Stimulated activated CD8-positive, alpha-beta memory T cell treated with anti-CD3 and anti-CD28 coated beads, Interleukin-2, amount 100 ng/mL, for 1 hour (primary cell): ENCODE data around the gene MYO10.
"Not testable (repeated sequence)": the region's sequence is repeated elsewhere in the genome, so short reads cannot be mapped to it uniquely, and the experiment has no call there.

Experiments
- DNase-seq, 2 donors: peaks; one replicate each; pipeline ENCODE4 v3.0.0-alpha.2; 2020; ENCODE audit warnings: low read depth in 2 of 2

Gene MYO10

DNA sequence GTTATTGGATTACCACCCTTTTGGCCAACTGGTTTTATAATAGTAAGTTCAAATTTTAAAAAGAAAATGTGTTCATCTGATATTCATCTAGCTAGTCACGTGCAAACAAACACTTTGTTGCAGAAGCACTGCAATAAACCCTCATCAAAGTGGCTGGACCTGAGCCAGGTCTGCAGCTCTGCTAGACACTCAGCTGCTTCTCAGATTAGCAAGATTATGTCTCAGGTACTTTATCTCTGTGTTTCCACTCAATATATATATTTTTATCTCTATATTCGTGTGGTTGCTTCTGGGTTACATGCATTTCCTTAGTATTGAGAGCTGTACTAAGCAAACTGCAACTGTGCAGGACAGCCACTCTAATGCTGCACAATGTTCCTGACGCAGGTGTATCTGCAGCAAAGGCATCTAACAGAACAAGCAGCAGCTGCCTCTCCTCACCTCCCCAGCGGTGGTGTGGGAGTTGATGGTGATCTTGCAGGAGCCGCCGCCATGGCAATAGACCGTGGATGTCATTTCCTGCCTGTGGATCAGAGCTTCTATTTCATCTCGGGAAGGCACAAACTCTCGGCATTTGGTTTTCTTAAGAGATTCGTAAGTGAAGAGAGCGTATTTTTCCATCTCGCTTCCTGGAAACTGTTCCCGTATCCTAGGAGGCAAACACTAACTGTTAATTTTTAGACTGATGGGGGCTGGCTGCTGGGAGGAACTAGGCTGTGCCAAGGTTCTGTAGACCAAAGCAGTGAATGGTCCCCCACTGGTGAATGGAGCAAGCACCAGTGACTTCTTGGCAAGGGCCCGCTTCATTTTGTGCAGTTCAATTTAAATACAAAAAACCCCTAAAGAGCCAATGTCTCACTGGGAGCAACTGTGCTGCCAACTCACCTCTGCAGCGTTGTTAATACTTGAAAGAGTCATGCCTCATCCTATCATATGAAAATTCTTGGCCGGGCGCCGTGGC, 262.6 kb downstream of the MYO10 start:
- DNase-seq, result no peak

DNA sequence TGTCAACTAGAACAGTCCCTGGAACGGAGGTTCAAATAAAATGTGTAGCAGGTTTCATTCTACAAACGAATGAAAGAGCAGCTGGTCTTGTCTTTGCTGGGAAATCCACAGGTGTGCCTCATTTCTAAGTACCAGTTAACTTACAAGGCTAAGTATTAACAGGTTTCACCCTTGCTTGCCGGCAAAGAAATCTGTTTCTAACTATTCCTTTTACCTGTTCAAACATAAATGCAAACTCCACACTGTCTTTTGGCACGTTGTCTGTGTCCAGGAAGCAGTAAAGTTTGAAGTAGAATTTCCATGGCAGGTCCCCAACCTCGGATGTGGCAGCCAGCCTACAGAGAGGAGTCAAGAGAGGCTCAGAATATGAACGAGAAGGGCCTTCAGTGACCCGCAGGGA, 264.9 kb downstream of the MYO10 start:
- DNase-seq, result no peak

DNA sequence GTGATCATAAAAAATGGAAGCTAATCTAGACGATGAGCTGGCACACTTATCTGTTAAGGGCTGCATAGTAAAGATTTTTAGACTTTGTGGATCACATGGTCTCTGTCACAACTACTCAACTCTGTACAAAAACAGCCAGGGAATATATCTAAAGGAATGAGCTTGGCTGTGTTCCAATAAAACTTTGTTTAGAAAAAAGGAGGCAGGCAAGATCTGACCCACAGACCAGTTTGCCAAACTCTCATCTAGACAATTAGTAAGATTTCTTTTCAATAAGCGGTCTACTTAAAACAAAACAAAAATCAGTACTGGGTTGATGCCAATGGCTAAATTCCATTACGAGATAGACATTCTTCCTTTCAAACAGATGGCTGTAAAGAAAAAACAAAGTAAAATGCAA, 266.3 kb downstream of the MYO10 start:
- DNase-seq, result no peak

DNA sequence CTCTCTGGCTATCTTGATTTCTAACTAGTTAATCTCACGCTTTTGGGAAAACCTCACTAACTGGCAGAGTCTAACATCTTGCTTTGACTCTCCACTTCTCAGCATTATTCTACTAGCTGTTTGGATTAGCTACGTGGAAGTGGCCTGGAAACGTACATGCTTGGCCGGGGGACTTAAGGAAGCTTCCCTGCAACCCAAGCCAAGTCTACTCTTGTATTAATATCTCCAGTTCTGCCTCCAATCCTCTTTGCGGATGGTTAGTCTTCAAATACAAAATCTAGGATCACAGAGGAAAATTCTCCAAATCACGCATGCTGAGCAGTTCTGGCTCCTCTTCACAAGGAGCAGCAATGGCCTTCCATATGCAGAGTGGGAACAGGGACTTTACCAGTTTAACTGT, 267.5 kb downstream of the MYO10 start:
- DNase-seq, result no peak

DNA sequence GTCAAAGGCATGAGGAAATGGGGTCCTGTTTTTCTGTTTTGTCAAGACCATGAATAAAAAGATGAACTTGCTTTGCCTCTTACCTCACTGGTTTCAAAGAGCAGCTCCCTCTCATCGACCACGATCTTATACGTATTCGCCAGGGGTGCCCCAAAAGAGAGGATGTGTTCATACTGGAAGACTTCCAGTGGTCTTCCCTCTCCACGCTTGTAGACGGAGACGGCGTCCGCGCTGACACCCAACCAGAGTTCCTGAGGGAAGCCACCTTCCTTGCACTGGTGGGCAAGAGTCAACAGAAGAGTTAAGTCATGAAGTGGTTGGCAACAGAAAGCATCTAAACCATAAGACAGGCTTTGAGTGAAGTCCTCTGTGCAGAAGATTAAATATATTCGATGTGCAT, 267.9 kb downstream of the MYO10 start:
- no peak for DNase-seq

DNA sequence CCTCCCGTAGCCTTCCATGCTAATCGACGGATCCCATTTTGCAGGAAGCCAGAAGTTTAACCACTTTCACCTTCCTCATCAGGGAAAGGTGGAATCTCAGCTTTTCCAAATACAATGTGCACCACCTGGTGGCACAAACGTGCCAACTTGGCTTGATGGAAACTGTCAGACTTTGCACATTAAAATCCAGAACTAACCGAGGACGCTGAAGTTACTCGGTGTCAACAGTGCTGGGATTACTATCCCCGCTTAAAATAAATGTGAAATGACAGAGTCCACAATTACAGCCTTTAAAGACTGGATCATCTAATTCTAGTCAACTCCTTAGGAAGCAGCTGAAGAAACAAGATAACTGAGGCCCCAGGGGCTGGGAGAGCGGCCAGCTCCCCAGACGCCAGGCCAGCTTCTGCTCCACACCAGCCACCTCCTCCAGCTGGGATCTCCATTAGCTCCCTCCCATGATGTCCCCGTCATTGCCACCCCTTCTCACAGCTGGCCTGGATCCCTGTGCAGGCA, 269.1 kb downstream of the MYO10 start:
- DNase-seq, result no peak

DNA sequence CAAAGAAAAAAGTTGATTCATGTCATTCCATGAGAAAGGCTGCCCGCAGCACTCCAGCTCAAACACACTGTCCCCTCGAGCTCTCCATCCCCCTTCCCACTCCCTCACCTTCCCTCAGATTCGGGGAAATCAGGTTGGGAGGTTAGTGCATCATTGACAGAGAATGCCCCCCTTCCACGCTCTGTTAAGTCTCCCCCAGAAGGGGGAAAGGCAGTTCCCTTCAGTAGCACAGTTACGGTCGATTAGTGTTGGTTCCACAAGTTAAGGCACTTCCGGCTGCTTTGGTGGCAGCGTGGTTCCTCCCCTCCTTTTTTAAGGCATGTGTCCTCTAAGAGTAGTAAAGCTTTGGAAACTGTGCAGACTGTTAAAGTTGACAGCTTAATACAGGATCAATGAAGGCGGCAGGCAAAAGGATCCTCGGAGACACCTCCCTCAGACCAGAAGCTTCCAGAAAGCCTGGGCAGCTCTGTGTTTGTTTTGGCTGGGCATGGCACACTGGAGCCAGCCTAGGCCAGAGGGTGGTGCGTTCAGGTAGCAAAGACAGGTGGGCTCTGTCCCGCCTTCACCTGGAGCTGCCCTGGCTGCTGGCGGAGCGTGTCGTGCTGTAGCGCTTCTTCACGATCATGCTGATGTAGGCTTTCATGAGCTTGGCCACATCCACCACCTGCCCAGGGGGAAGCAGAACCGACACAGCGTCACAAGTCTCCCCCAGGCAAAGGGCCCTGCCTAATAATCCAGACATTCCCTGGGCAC, 269.8 kb downstream of the MYO10 start:
- DNase-seq, result no peak

DNA sequence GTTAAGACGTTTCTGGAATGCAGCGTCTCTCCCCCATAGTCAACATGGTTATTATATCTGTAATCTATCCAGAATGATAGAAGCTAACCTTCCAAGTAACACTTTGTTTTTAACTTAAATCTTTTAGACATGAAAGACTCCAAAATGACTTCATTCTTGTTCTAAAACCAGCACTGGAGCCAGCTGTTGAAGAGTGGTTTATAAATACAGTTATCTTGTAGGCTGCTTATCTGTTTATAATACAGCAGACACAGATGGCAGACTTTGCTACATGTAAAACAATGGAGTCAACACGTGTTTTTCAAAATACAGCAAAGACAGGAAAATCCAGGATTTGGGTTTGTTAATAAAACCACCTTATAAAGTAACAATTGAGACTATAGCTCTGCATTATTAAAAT, 270.5 kb downstream of the MYO10 start:
- no peak for DNase-seq

DNA sequence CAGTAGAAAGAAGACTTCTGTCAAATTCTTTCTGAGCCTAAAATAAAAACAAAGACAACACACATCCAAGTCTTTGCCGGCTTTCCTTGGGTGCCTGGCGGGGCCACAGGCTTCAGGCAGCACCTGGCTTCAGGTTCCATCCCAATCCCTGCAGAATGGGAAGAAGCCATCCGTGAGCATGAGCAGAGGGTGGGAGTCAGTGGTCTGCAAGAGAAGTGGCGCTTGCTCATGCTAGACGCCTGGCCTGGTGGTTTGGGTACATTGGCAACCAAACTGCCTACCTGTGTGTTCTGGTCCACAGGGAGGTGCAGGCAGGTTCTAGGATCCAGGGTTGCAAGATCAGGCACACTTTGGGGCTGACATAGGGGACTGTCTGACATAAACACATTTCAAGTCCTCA, 271.7 kb downstream of the MYO10 start:
- no peak for DNase-seq

DNA sequence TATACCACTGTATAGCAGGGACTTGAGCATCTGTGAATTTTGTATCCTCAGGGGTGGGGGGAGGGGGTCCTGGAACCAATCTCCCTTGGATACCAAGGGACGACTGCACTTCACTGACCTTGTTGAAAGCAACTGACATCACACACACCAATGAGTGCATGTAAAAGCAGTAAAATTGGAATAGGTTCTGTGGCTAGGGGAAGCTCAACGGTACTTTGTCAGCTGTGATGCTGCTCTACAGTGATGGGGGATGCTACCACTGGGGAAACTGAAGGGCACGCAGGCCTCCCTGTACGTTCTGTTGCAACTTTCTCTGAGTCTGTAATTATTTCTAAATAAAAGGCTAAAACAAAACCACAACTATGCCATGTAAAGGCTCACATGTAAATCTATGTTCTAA, 272.2 kb downstream of the MYO10 start:
- no peak for DNase-seq

DNA sequence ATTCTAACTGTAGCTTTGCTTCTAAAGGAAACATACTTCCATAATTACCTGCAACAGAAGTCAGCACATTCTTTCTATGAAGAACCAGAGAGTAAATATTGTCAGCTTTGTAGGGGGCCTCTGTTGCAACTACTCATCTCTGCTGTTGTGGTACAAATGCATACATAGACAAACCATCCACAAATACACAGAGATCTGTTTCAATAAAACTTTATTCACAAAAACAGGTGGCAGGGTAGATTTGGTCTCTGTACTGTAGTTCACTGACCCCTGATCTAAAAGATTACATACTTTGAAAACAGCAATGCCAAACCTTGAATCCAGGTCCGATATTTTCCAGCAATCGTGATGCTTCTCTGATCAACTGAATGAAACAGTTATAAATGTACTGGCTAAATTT, 274.4 kb downstream of the MYO10 start:
- DNase-seq, result no peak

DNA sequence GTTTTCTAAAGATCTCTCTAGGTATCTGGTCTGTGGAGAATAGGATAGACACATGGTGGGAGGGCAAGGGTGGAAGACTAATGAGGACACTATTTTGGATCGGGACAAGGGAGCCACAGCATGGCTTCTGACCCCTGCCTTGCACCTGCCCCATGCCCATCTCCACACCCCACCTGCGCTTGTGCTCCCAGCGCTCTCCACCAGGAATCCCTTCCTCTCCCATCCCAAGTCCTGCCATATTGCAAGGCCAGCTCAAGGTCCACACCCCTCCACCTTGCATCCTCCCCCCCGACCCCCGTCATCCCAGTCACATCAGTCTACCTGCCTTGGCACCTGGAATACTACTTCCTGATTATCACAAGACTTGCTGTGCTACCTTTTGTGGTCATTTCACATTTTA, 275.1 kb downstream of the MYO10 start:
- DNase-seq, result no peak

DNA sequence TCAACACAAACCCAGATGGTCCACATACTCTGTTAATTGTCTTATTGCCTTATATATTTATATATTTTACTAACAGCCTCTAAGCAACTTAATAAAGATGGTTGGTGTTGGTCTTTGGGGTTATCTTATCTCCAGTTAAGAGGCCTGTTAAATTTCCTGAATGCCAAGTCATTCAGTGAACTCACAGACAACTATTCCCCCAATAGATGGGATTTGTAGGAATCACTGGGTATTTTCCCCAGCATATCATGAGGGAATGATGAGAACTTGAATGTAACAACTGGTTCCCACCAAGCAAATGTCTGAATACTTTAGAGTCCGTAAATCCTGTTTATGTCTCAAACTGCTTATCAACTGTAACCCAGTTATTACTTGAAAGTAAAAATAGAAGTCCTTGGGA, 276.6 kb downstream of the MYO10 start:
- DNase-seq, result no peak

DNA sequence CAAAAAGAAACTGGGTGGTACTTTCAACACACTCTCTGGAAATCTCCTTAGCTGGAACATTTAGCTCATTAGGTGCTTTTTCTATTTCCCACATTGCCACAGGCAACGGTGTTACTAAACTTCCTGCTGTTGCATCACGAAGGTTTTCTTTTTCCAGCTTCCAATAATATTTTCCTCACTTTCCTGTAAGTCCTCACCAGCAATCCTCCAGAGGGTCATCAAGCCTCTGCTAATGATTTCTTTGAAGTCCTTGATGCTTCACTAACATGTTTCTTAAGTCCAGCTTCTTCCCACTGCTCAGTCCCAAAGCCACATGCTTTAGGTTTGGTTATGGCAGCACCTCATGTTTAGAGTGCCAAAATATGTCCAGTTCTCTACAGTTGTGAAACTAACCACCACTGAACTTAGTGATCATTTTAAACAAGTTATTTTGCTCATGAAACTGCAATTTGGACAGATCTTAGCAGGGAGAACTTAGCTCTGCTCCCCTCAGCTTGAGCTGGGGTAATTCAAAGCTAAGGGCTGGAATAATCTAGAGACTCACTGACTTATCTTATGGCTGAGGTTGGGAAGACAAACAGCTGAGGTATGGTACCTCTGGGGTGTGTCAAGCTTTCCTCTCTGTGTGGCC, 279.4 kb downstream of the MYO10 start:
- DNase-seq, result no peak

DNA sequence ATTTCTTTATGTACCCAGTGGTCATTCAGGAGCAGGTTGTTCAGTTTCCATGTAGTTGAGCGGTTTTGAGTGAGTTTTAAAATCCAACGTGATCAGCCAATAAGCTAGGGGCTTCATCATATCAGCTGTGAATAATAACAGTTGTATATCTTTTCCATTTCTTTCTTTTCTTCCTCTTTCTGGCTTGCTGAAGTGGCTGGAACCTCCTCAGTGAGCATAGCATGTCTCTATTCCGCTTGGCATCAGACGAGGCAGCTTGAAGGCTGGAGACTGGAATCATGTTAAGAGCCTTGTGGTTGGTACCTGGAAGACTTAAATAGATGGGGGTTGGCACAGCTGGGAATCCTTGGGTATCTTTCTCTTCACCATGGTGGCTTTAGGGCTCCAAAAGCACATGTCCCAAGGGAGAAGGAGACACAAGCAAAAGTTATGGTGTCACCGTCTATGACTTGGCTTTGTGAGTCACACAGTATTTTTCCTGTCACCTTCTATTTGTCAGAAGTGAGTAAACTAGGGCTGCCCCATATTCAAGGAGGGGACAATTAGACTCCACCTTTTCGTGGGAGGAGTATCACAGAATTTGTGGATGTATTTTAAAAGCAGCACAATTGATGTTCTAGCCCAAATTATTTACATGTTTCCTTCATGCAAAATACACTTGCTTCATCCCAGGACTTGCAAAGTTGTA, 281.3 kb downstream of the MYO10 start:
- DNase-seq, result no peak

DNA sequence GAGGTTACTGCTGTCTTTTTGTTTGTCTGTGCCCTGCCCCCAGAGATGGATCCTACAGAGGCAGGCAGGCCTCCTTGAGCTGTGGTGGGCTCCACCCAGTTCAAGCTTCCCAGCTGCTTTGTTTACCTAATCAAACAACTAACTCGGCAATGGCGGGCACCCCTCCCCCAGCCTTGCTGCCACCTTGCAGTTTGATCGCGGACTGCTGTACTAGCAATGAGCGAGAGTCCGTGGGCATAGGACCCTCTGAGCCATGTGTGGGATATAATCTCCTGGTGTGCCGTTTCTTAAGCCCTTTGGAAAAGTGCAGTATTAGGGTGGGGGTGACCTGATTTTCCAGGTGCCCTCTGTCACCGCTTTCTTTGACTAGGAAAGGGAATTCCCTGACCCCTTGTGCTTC, 287.3 kb downstream of the MYO10 start:
- not testable (repeated sequence) for DNase-seq

DNA sequence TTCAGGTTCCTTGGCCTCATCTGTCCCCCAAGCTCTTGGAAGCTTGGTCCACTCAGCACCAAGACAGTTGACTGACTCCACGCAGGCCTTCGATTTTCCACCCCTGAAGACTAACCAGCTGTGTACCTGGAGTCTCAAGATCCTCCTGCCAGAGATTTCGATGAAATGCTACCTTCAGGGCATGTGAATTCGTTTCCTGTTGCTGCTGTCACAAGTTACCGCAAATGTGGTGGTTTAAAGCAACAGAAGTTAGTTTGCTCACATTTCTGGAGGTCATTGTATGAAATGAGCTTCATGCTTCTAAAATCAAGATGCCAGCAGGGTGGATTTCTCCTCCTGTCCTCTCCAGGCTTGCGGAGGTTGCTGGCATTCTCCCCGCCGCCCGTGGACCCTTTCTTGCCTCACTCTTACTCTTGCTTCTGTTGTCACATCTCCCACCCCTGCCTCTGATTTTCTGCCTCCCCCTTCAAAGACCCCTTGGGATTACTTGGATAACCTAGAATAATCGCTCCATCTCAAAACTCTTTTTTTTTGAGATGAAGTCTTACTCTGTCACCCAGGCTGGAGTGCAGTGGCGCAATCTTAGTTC, 291.7 kb downstream of the MYO10 start:
- no peak for DNase-seq

DNA sequence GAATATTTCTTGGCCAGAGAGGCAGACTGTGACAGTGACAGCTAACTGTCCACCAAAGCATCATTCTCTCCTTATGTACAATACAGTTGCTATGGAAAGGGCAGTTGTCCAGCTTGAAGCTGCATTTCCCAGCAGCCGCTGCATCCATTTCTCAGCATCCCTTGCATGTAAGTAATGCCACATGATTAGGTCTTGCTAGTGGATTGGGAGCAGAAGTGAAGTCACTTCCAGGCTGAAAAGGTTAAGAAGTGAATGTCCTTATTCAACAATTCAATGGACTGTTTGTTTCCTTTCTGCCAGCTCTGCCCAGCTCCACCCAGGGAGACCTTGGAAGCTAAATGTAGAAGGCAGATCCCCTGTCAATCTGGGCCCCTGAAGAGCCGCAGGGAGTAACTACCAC, 293.2 kb downstream of the MYO10 start:
- no peak for DNase-seq

DNA sequence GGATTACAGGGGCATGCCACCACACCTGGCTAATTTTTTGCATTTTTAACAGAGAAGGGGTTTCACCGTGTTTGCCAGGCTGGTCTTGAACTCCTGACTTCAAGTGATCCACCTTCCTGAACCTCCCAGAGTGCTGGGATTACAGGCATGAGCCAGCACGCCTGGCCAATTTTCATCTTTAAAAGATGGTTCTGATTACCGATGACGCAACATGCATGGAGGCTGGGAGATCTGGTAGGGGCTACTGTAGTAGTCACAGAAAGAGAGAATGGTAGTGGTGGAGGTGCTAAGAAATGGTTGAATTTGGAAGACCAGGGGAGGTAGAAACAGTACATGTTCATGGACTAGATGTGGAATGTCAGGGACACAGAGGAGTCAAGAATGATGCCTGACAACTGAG, 296.9 kb downstream of the MYO10 start:
- DNase-seq, result no peak

DNA sequence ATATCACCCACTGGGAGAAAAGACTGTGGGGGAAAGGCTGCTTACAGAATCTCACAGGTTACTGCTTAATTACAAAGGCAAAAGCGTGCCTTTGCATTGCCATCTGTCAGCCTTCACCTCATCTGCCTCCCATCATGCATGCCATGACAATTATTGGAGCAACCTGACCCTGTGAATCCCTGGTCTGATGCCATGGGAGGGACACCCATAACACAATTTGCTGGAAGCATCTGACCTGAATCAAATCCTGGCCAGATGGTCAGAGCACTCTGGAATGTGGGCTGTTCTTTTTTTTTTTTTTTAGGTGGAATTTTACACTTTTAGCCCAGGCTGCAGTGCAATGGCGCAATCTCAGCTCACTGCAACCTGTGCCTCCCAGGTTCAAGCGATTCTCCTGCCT, 307.7 kb downstream of the MYO10 start:
- no peak for DNase-seq

DNA sequence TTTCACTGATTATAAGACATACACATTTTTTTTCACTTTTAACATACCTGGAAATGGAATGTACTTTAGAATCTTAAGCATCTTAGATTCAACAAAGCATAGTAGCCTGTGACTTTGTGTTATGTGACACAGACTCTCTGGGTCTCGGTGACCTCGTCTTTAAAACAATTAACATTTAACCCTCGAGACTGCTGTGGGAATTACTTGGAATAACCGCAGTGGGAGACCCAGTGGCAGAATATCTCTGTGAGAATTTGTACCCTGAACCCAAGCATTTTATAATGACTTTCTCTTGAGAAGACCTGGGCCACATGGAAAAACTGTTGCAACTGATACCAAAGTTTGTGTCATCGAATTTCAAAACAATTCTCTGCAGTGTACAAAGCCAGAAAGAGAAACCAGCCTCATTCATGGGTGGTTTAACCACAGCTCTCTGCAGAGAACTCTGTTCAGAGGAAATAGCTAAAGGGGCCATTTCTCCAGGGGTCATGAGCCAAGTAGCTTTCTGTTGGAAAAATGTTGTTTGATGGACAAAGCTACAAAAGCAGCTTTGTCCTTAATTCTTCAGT, 309.3 kb downstream of the MYO10 start:
- no peak for DNase-seq
